Activated CD8-positive, alpha-beta T cell treated with anti-CD3 and anti-CD28 coated beads, Interleukin-2, amount 10 ng/mL, durations not matched to agents 7 days and 5 days (primary cell): ENCODE data around the gene VIM. TPM values are rescaled to one million over a fixed set of nuclear protein-coding genes. Genes with fewer than 3 reads are reported as not detected.

Experiments
- ATAC-seq: fragments of 150-1000 bp; cut with Tn5 transposase; one replicate; pipeline ENCODE4 v1.10.0; 2021; ENCODE audit warnings: moderate library complexity
- CTCF ChIA-PET: fragments of 350-600 bp; sonication (Branson Sonifier 250); formaldehyde crosslinking; loops from one replicate; lab custom pipeline; 2021; ENCODE audit warnings: antibody characterized with exemption; lab: Charles Lee
- POLR2A ChIA-PET: fragments of 350-600 bp; sonication (Branson Sonifier 250); formaldehyde crosslinking; loops from one replicate; lab custom pipeline; 2021; ENCODE audit warnings: antibody characterized with exemption; lab: Charles Lee
- DNase-seq: peaks from one replicate; pipeline ENCODE4 v3.0.0-alpha.2; 2020
- H3K27ac Mint-ChIP-seq: one replicate; pipeline ENCODE4 v1.8.0; 2021; ENCODE audit warnings: mild to moderate bottlenecking, mixed read lengths
- H3K27me3 Mint-ChIP-seq: one replicate; pipeline ENCODE4 v1.8.0; 2021; ENCODE audit warnings: low read depth, mixed read lengths
- H3K36me3 Mint-ChIP-seq: one replicate; pipeline ENCODE4 v1.8.0; 2021; ENCODE audit warnings: low read depth, mixed read lengths
- H3K4me1 Mint-ChIP-seq: one replicate; pipeline ENCODE4 v1.8.0; 2021; ENCODE audit warnings: low read depth, mixed read lengths
- H3K4me3 Mint-ChIP-seq: one replicate; pipeline ENCODE4 v1.8.0; 2021; ENCODE audit warnings: mild to moderate bottlenecking, mixed read lengths
- H3K9me3 Mint-ChIP-seq: one replicate; pipeline ENCODE4 v1.8.0; 2022; ENCODE audit warnings: mixed read lengths; ENCODE audit not compliant: insufficient read depth
- total RNA-seq, 2 experiments: library from RNA; stranded (reverse); gene quantifications; one replicate each; pipeline ENCODE4 v1.2.3, GENCODE V29; 2021

The VIM gene
- total RNA-seq, 2 experiments from 2014 or later = 2,550 to 2,568 TPM

DNA sequence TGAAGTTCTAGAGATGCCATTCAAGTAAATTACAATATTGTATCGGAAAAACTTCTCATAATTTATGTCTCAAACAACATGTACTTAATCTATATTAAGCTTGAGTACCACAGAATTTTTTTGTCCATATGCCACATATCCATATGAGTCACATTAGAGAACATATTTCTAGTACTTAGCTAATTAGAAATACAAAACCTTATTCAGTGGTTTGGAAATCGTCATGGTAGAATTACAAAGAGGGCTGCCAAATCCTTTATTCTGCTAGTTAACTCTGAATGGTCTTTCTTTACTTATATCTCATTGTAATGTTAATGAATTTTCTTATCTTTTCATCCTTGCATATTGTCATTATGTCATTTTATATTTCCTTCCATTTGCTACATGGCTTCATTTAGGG lies 9.0 kb upstream of the VIM start:
- Mint-ChIP-seq H3K27me3 (no peaks in the 10 kb centered on the region), H3K27ac (no peak overlapping the region), H3K9me3 (no peaks in the 10 kb centered on the region), H3K4me1 (peaks cover 48% of the 10 kb centered on the region), H3K36me3 (peaks cover 32% of the 10 kb centered on the region), H3K4me3 (no peak overlapping the region)
- no peak for DNase-seq
- ChIA-PET CTCF (interaction anchor here (0.7 to 1.5 kb wide), 4 partner anchors 8 to 18 kb away, joined by 3 to 4 read pairs (median 3); no protein-coding TSS in a partner anchor), POLR2A (interaction anchor here (1.2 to 4.1 kb wide), 2 partner anchors 11 to 18 kb away, joined by 5 to 42 read pairs; partner anchors contain the start of genes TRDMT1 and VIM)
- no peak for ATAC-seq

GRCh38 chr10:17220652-17221100 lies 7.4 kb upstream of the VIM start:
- no peak overlapping the region for H3K27ac Mint-ChIP-seq
- CTCF ChIA-PET = interaction anchor here (0.9 to 1.5 kb wide), 2 partner anchors 10 to 19 kb away, joined by 3 to 5 read pairs; partner anchors contain the start of gene TRDMT1
- H3K9me3 Mint-ChIP-seq = no peaks in the 10 kb centered on the region
- POLR2A ChIA-PET = interaction anchor here (1.1 to 4.1 kb wide), 4 partner anchors 8 to 218 kb away, joined by 3 to 42 read pairs (median 4); partner anchors contain the start of gene VIM
- ATAC-seq (no peak), DNase-seq (no peak)
- peaks cover 43% of the 10 kb centered on the region for H3K4me1 Mint-ChIP-seq
- no peak overlapping the region for H3K4me3 Mint-ChIP-seq
- peaks cover 30% of the 10 kb centered on the region for H3K36me3 Mint-ChIP-seq
- no peaks in the 10 kb centered on the region for H3K27me3 Mint-ChIP-seq

DNA sequence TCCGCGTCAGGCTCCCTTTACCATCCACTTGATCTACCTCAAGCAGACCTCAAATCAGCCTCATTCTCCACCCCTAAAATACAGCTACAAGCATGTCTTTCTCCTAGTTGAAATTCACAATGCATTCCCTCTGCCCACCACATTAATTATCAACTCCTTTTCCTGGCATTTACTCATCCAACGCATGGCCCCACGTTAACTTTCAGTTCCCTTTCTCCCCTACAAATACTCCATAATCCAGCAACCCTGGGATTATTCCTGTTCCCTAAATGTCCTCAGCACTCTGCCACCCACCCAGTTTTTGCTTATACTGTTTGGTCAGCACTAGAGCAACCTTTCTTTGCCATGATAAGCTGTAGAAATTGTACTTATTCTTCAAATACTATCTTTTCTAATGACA lies 5.7 kb upstream of the VIM start:
- no peak for ATAC-seq
- H3K4me3 Mint-ChIP-seq = no peak overlapping the region
- H3K36me3 Mint-ChIP-seq = peaks cover 27% of the 10 kb centered on the region
- DNase-seq = peak; percentile 9
- H3K27me3 Mint-ChIP-seq = no peaks in the 10 kb centered on the region
- no peaks in the 10 kb centered on the region for H3K9me3 Mint-ChIP-seq
- ChIA-PET POLR2A (interaction anchor here (0.7 kb wide), 1 partner anchor 22 kb away, joined by 4 read pairs; no protein-coding TSS in a partner anchor), CTCF (no interaction called here)
- H3K4me1 Mint-ChIP-seq = peaks cover 46% of the 10 kb centered on the region
- H3K27ac Mint-ChIP-seq = no peak overlapping the region

- POLR2A ChIA-PET = interaction anchor here (0.8 kb wide), 1 partner anchor 23 kb away, joined by 3 read pairs; no protein-coding TSS in a partner anchor
- Mint-ChIP-seq H3K36me3 (peaks cover 37% of the 10 kb centered on the region), H3K4me1 (peaks cover 41% of the 10 kb centered on the region), H3K27ac (peak overlapping the region; percentile 35), H3K4me3 (no peak overlapping the region), H3K27me3 (no peaks in the 10 kb centered on the region), H3K9me3 (no peaks in the 10 kb centered on the region)
- CTCF ChIA-PET = interaction anchor here (0.8 to 3.1 kb wide), 2 partner anchors 25 to 200 kb away, joined by 3 to 18 read pairs; partner anchors contain the start of gene TRDMT1
- DNase-seq (peak; percentile 8), ATAC-seq (no peak)
Measured at GRCh38 chr10:17225808-17226207, 2.2 kb upstream of the VIM start.

- Mint-ChIP-seq H3K9me3 (no peaks in the 10 kb centered on the region), H3K4me3 (peak overlapping the region; percentile 91), H3K36me3 (peaks cover 48% of the 10 kb centered on the region), H3K4me1 (peaks cover 45% of the 10 kb centered on the region), H3K27me3 (no peaks in the 10 kb centered on the region), H3K27ac (peak overlapping the region; percentile 96)
- ChIA-PET POLR2A (interaction anchor here (2.8 to 7.6 kb wide), 7 partner anchors 11 to 410 kb away, joined by 11 to 150 read pairs (median 74); partner anchors contain the start of genes RSU1 and TRDMT1), CTCF (interaction anchor here (0.7 to 4.6 kb wide), 8 partner anchors 8 to 203 kb away, joined by 3 to 35 read pairs (median 5); partner anchors contain the start of gene TRDMT1)
- ATAC-seq (no peak), DNase-seq (no peak)
Measured at GRCh38 chr10:17226891-17227303, 1.1 kb upstream of the VIM start.

DNA sequence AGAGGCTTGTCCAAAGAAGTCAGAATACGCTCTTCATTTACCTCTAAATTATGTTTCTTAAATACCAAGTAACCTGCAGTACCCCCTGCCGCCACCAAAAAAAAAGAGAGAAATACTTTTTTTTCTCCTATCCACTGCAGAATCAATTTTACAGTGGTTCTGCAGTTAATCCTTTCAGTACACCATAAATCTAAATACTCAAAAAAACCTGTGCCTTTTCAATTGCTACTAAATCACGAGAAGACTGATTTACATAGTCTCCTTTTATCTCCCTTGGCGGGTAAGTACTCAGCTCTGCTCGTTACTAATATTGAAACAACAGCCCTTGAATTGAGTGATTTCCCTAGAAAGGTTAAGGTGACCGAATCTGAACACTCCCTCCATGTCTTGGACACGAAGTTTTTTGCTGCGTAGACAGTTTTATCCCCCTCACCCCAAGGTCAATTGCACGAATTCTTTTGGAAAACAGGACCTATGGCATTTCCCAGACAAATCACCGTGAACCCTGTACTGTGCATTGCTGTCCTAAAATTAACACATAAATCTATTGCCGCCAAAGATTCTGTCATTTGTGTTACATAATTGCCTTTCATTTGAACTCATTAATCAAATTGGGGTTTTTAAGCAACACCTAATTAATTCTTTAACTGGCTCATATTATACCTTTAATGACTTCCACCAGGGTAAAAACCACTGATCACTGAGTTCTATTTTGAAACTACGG lies 512 bp upstream of the VIM start:
- Mint-ChIP-seq H3K27ac (peak overlapping the region; percentile 96), H3K4me3 (peak overlapping the region; percentile 91), H3K4me1 (peaks cover 47% of the 10 kb centered on the region), H3K36me3 (peaks cover 55% of the 10 kb centered on the region), H3K9me3 (no peaks in the 10 kb centered on the region), H3K27me3 (no peaks in the 10 kb centered on the region)
- ChIA-PET CTCF (interaction anchor here (0.7 to 4.6 kb wide), 6 partner anchors 9 to 203 kb away, joined by 4 to 35 read pairs (median 12); partner anchors contain the start of gene TRDMT1), POLR2A (interaction anchor here (0.6 to 7.6 kb wide), 12 partner anchors 8 to 410 kb away, joined by 3 to 150 read pairs (median 36); partner anchors contain the start of genes RSU1 and TRDMT1)
- peak; percentile 7 for ATAC-seq
- peak; percentile 47 for DNase-seq

- H3K9me3 Mint-ChIP-seq = no peaks in the 10 kb centered on the region
- ChIA-PET POLR2A (interaction anchor here (0.6 to 7.6 kb wide), 33 partner anchors 9 to 792 kb away, joined by 3 to 150 read pairs (median 7); partner anchors contain the start of genes RSU1, STAM and TRDMT1), CTCF (interaction anchor here (0.6 to 4.6 kb wide), 17 partner anchors 10 to 412 kb away, joined by 3 to 38 read pairs (median 5); partner anchors contain the start of genes RSU1 and TRDMT1)
- peak overlapping the region; percentile 91 for H3K4me3 Mint-ChIP-seq
- peaks cover 56% of the 10 kb centered on the region for H3K4me1 Mint-ChIP-seq
- no peaks in the 10 kb centered on the region for H3K27me3 Mint-ChIP-seq
- H3K27ac Mint-ChIP-seq = peak overlapping the region; percentile 96
- peaks cover 62% of the 10 kb centered on the region for H3K36me3 Mint-ChIP-seq
- peak; percentile 51 for ATAC-seq
- DNase-seq = peak; percentile 87
Measured at GRCh38 chr10:17229016-17229716, 1.1 kb downstream of the VIM start.

- POLR2A ChIA-PET = interaction anchor here (0.6 to 7.6 kb wide), 29 partner anchors 8 to 792 kb away, joined by 3 to 150 read pairs (median 8); partner anchors contain the start of genes RSU1, STAM and TRDMT1
- no peak for ATAC-seq
- Mint-ChIP-seq H3K4me3 (peak overlapping the region; percentile 91), H3K36me3 (peaks cover 67% of the 10 kb centered on the region), H3K4me1 (peaks cover 61% of the 10 kb centered on the region), H3K9me3 (no peaks in the 10 kb centered on the region), H3K27ac (peak overlapping the region; percentile 96), H3K27me3 (no peaks in the 10 kb centered on the region)
- CTCF ChIA-PET = interaction anchor here (0.7 to 4.6 kb wide), 15 partner anchors 11 to 412 kb away, joined by 3 to 38 read pairs (median 5); partner anchors contain the start of genes RSU1 and TRDMT1
- DNase-seq = no peak
Measured at GRCh38 chr10:17229717-17229966, 1.6 kb downstream of the VIM start.

DNA sequence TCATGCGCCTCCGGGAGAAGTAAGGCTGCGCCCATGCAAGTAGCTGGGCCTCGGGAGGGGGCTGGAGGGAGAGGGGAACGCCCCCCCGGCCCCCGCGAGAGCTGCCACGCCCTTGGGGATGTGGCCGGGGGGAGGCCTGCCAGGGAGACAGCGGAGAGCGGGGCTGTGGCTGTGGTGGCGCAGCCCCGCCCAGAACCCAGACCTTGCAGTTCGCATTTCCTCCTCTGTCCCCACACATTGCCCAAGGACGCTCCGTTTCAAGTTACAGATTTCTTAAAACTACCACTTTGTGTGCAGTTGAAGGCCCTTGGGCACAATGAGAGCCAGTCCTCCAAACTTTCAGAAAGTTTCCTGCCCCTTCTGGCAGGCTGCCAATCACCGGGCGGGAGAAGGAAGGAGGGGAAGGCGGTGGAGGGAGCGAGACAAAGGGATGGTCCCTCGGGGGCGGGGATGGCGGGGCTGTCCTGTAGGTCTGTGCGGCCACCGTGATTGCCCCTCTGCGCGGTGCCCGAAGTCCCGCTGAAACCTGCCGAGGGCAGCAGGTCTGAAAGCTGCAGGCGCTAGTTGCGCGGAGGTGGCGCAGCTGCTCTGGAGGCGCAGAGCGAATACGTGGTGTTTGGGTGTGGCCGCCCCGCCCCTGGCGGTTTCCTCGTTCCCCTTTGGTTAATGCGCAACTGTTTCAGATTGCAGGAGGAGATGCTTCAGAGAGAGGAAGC lies 2.1 kb downstream of the VIM start:
- ChIA-PET CTCF (interaction anchor here (0.7 to 4.6 kb wide), 19 partner anchors 11 to 412 kb away, joined by 3 to 38 read pairs (median 5); partner anchors contain the start of genes RSU1 and TRDMT1), POLR2A (interaction anchor here (0.6 to 7.6 kb wide), 32 partner anchors 8 to 793 kb away, joined by 3 to 150 read pairs (median 8); partner anchors contain the start of genes RSU1, STAM and TRDMT1)
- ATAC-seq = peak; percentile 40
- Mint-ChIP-seq H3K27ac (peak overlapping the region; percentile 96), H3K4me3 (peak overlapping the region; percentile 91), H3K4me1 (peaks cover 61% of the 10 kb centered on the region), H3K36me3 (peaks cover 67% of the 10 kb centered on the region), H3K27me3 (no peaks in the 10 kb centered on the region), H3K9me3 (no peaks in the 10 kb centered on the region)
- DNase-seq = peak; percentile 95

- Mint-ChIP-seq H3K27ac (peak overlapping the region; percentile 96), H3K36me3 (peaks cover 77% of the 10 kb centered on the region), H3K9me3 (no peaks in the 10 kb centered on the region), H3K27me3 (no peaks in the 10 kb centered on the region), H3K4me3 (peak overlapping the region; percentile 91), H3K4me1 (peaks cover 62% of the 10 kb centered on the region)
- CTCF ChIA-PET = interaction anchor here (1.3 to 3.8 kb wide), 5 partner anchors 16 to 379 kb away, joined by 3 to 38 read pairs (median 6); partner anchors contain the start of gene TRDMT1
- ATAC-seq (no peak), DNase-seq (no peak)
- POLR2A ChIA-PET = interaction anchor here (0.7 to 7.6 kb wide), 10 partner anchors 12 to 340 kb away, joined by 3 to 150 read pairs (median 8); partner anchors contain the start of gene TRDMT1
Measured at GRCh38 chr10:17231788-17232187, 3.7 kb downstream of the VIM start.
